Astrocyte (in vitro differentiated cells and primary cell): ENCODE measurements around the gene HAVCR1. TPM values are rescaled to one million over a fixed set of nuclear protein-coding genes. Genes with fewer than 3 reads are reported as not detected.

Source experiments
- DNase-seq: peaks from one replicate; pipeline ENCODE4 v3.0.0-alpha.2; 2010; ENCODE audit warnings: low read depth
- FAIRE-seq: peaks from 2 replicates; lab custom pipeline; 2011; peaks lifted over from hg19 to GRCh38; lab: Jason Lieb, UNC
- H2AFZ ChIP-seq: 2 replicates; pipeline ENCODE4 v1.6.0; 2012; ENCODE audit warnings: low read depth, low read length, inconsistent platforms
- H3K27ac ChIP-seq: 2 replicates; pipeline ENCODE4 v1.5.1; 2011; ENCODE audit warnings: low read depth, low read length, inconsistent platforms
- H3K27me3 ChIP-seq: 2 replicates; pipeline ENCODE4 v1.6.0; 2011; ENCODE audit warnings: low read length, inconsistent platforms; ENCODE audit not compliant: insufficient read depth
- H3K36me3 ChIP-seq: 2 replicates; pipeline ENCODE4 v1.5.1; 2011; ENCODE audit warnings: low read length, inconsistent platforms; ENCODE audit not compliant: insufficient read depth
- H3K4me1 ChIP-seq: 2 replicates; pipeline ENCODE4 v1.5.1; 2011; ENCODE audit warnings: low read length, inconsistent platforms; ENCODE audit not compliant: insufficient read depth
- H3K4me2 ChIP-seq: 2 replicates; pipeline ENCODE4 v1.6.0; 2012; ENCODE audit warnings: low read length, inconsistent platforms
- H3K4me3 ChIP-seq: 2 replicates; pipeline ENCODE4 v1.5.1; 2011; ENCODE audit warnings: low read depth, mild to moderate bottlenecking, low read length, inconsistent platforms; ENCODE audit not compliant: insufficient read depth
- H3K79me2 ChIP-seq: 2 replicates; pipeline ENCODE4 v1.6.0; 2012; ENCODE audit warnings: mild to moderate bottlenecking, low read length, inconsistent platforms; ENCODE audit not compliant: insufficient read depth
- H3K9ac ChIP-seq: 2 replicates; pipeline ENCODE4 v1.6.0; 2012; ENCODE audit warnings: mild to moderate bottlenecking, low read length, inconsistent platforms
- H3K9me3 ChIP-seq: 2 replicates; pipeline ENCODE4 v1.5.1; 2012; ENCODE audit warnings: low read depth, mild to moderate bottlenecking, low read length, inconsistent platforms; ENCODE audit not compliant: insufficient read depth
- H4K20me1 ChIP-seq: 2 replicates; pipeline ENCODE4 v1.6.0; 2012; ENCODE audit warnings: low read length, inconsistent platforms; ENCODE audit not compliant: insufficient read depth
- H3K27ac Mint-ChIP-seq: one replicate; pipeline ENCODE4 v1.8.0; 2021; ENCODE audit warnings: mild to moderate bottlenecking, mixed read lengths; ENCODE audit not compliant: unreplicated experiment
- H3K27me3 Mint-ChIP-seq: one replicate; pipeline ENCODE4 v1.8.0; 2021; ENCODE audit warnings: low read depth, mixed read lengths; ENCODE audit not compliant: unreplicated experiment
- H3K36me3 Mint-ChIP-seq: one replicate; pipeline ENCODE4 v1.8.0; 2021; ENCODE audit warnings: low read depth, mixed read lengths; ENCODE audit not compliant: unreplicated experiment
- H3K4me1 Mint-ChIP-seq: one replicate; pipeline ENCODE4 v1.8.0; 2021; ENCODE audit warnings: low read depth, mixed read lengths; ENCODE audit not compliant: unreplicated experiment
- H3K4me3 Mint-ChIP-seq: one replicate; pipeline ENCODE4 v1.8.0; 2021; ENCODE audit warnings: mild to moderate bottlenecking, moderate library complexity, mixed read lengths; ENCODE audit not compliant: unreplicated experiment
- H3K9me3 Mint-ChIP-seq: one replicate; pipeline ENCODE4 v1.8.0; 2021; ENCODE audit warnings: mild to moderate bottlenecking, mixed read lengths; ENCODE audit not compliant: unreplicated experiment
- CTCF ChIP-seq: IDR thresholded peaks from 2 replicates; pipeline ENCODE4 v1.5.1; 2011; ENCODE audit warnings: low read depth, mild to moderate bottlenecking, inconsistent platforms, low read length, moderate library complexity; ENCODE audit not compliant: insufficient read depth
- EZH2 ChIP-seq: IDR thresholded peaks from 2 replicates; pipeline ENCODE4 v1.6.1; 2012; ENCODE audit warnings: mild to moderate bottlenecking, low read length, inconsistent platforms; ENCODE audit not compliant: insufficient read depth
- total RNA-seq: library from RNA; stranded (reverse); gene quantifications from 2 replicates; pipeline ENCODE4 v1.2.1, GENCODE V29; 2021

The HAVCR1 gene
- total RNA-seq, 1 donor from 2014 or later, result 2.0 TPM

GRCh38 chr5:157100140-157100679 is 41.3 kb upstream of the HAVCR1 start:
- Histone ChIP-seq H3K27me3 (no peaks in the 10 kb centered on the region), H2AFZ (no peak overlapping the region), H3K9me3 (no peaks in the 10 kb centered on the region), H3K9ac (no peak overlapping the region), H4K20me1 (no peaks in the 10 kb centered on the region), H3K36me3 (no peaks in the 10 kb centered on the region), H3K4me2 (peak overlapping the region; percentile 15), H3K4me3 (no peak overlapping the region), H3K27ac (no peak overlapping the region), H3K4me1 (peaks cover 6% of the 10 kb centered on the region), H3K79me2 (no peaks in the 10 kb centered on the region)
- peaks cover 8% of the 10 kb centered on the region for H3K4me1 Mint-ChIP-seq
- TF ChIP-seq EZH2 (no peak), CTCF (no peak)
- H3K9me3 Mint-ChIP-seq, result no peaks in the 10 kb centered on the region
- peak; percentile 22 for DNase-seq
- no peak overlapping the region for H3K4me3 Mint-ChIP-seq
- no peaks in the 10 kb centered on the region for H3K27me3 Mint-ChIP-seq
- no peaks in the 10 kb centered on the region for H3K36me3 Mint-ChIP-seq
- FAIRE-seq, result peak; percentile 34
- no peak overlapping the region for H3K27ac Mint-ChIP-seq

DNA sequence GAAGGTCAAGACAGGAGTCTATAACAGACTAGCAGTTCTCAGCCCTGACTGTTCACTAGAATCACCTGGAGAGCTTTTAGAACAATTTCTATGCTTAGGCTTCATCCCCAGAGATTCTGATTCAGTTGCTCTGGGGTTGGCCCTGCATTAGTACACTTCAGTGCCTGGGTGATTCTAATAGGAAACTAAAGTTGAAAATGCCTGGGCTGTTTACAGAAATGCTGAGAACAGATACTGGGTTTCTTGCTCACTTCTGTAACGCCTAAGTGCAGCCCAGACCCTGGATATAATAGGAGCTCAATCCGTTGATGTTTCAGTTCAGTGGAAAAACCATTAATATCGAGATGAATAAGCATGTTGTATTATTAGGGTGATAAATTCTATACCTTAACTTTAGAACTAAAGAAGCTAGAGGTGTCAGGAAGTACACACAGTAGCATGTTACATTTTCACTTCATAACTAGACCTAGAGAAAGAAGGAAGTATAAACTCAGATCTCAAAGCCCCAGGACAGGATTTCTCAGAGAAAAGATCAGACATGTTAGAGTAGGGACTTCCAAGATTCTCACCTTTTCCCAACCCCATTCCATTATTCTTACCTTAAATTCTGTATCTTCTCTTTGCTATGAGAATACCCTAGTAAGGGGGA is 29.6 kb upstream of the HAVCR1 start:
- no peak overlapping the region for H3K4me3 Mint-ChIP-seq
- H3K4me1 Mint-ChIP-seq, result no peaks in the 10 kb centered on the region
- no peaks in the 10 kb centered on the region for H4K20me1 ChIP-seq
- no peak overlapping the region for H2AFZ ChIP-seq
- FAIRE-seq (no peak), DNase-seq (no peak)
- no peaks in the 10 kb centered on the region for H3K27me3 ChIP-seq
- H3K36me3 Mint-ChIP-seq, result peaks cover 14% of the 10 kb centered on the region
- no peaks in the 10 kb centered on the region for H3K4me1 ChIP-seq
- no peak overlapping the region for H3K9ac ChIP-seq
- no peak overlapping the region for H3K4me2 ChIP-seq
- H3K27ac Mint-ChIP-seq, result no peak overlapping the region
- no peaks in the 10 kb centered on the region for H3K79me2 ChIP-seq
- no peak overlapping the region for H3K4me3 ChIP-seq
- H3K27me3 Mint-ChIP-seq, result peaks cover 1% of the 10 kb centered on the region
- H3K9me3 ChIP-seq, result no peaks in the 10 kb centered on the region
- TF ChIP-seq EZH2, result no peak
- TF ChIP-seq CTCF, result no peak
- no peak overlapping the region for H3K27ac ChIP-seq
- peaks cover 4% of the 10 kb centered on the region for H3K9me3 Mint-ChIP-seq
- H3K36me3 ChIP-seq, result no peaks in the 10 kb centered on the region

DNA sequence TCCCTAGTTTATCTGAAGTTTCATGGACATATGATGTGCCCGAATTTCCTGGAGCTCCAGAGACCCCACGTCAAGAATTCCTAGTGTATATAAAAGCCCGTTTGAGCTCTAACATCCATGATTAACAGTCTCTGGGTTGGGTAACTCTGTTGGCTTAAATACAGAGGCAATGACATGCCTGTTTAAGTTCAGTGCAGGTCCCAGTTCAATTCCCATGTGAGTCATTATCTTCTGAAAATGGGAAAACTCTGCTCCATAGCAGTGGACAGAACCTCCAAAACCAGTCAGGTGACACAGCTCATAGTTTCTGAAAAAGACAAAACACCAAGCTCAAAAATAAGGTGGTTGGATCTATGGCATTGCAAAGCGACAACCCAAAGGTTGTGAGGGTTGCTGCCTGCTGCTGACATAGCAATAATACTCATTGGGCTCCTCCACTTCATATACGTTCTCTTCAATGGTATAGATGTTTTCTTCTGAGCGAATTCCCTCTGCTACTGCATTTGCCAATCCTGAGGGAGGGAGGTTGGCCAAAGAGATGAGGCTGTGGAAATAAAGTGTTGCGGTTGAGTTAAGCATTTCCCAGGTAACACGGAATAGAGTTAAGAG is 27.9 kb upstream of the HAVCR1 start:
- FAIRE-seq (no peak), DNase-seq (no peak)
- Mint-ChIP-seq H3K27me3 (peaks cover 1% of the 10 kb centered on the region), H3K4me3 (no peak overlapping the region), H3K9me3 (peaks cover 4% of the 10 kb centered on the region), H3K27ac (no peak overlapping the region), H3K36me3 (peaks cover 14% of the 10 kb centered on the region), H3K4me1 (no peaks in the 10 kb centered on the region)
- Histone ChIP-seq H3K9me3 (no peaks in the 10 kb centered on the region), H3K4me2 (no peak overlapping the region), H3K9ac (no peak overlapping the region), H3K27ac (no peak overlapping the region), H3K4me3 (no peak overlapping the region), H4K20me1 (no peaks in the 10 kb centered on the region), H3K4me1 (no peaks in the 10 kb centered on the region), H3K79me2 (no peaks in the 10 kb centered on the region), H2AFZ (no peak overlapping the region), H3K36me3 (no peaks in the 10 kb centered on the region), H3K27me3 (no peaks in the 10 kb centered on the region)
- TF ChIP-seq CTCF, result no peak
- TF ChIP-seq EZH2, result no peak
